NCI-H345 treated with DMSO at 0.1 percent for 48 hours (cell line): ENCODE measurements around the gene TWIST2.

Experiments used
- DNase-seq: peaks from one replicate; lab custom pipeline; 2025; ENCODE audit not compliant: unreplicated experiment; lab: John Stamatoyannopoulos, UW

The TWIST2 gene

GRCh38 chr2:238952261-238952919 is 104.5 kb downstream of the TWIST2 start:
- no peak for DNase-seq

DNA sequence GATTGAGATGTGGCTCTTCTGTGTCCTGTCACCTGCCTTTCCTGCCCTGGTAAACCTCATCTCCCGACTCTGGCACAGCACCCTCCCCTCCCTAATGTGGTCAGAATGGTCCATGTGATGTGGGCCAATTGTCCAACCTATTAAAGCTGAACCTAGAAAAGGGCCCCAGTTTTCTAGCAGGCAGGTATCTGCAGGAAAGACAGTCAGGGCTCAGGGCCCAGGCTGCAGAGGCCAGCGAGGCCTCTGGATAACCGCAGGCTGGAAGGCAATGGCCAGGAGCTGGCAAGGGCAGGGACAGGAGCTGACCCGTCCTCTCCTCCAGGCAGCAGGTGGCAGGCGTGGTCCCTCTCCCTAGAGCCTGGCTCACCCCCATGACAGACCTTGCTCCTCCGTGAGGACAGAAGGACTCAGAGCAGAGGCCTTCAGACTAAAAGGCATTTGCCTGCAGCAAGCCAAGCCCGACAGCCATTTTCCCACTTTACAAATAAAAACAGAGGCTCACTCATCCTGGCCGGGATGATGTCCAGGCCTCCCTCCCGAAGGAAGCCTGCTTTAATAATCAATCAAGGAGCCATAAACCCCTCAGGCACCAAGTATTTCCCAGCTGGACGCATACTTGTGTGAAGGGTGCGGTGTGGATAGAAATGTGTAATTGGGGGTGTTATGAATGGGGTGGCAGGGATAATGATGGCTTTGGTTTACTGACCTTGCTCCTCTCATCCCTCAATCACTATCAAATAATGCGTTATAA is 107.1 kb downstream of the TWIST2 start:
- no peak for DNase-seq

GRCh38 chr2:238955648-238956531 is 108.0 kb downstream of the TWIST2 start:
- no peak for DNase-seq

GRCh38 chr2:238956676-238957075 is 108.8 kb downstream of the TWIST2 start:
- peak; percentile 71 for DNase-seq
